ENCODE data around the gene ABCA7. TPM values are rescaled to one million over a fixed set of nuclear protein-coding genes. Genes with fewer than 3 reads are reported as not detected.

Gene ABCA7
- total RNA-seq, 1 experiment from 2014 or later: 91.4 TPM

GRCh38 chr19:1038978-1039645 is 795 bp upstream of the ABCA7 start:
- TF ChIP-seq SP1 (IDR thresholded peaks at IDR 0.05; ENCODE audit: low read depth) (no peak), EZH2phosphoT487 (IDR thresholded peaks at IDR 0.05; ENCODE audit: borderline replicate concordance) (no peak), ZBTB33 (IDR thresholded peaks at IDR 0.05; ENCODE audit: extremely low read depth, insufficient replicate concordance, low read length) (no peak), ELF1 (IDR thresholded peaks at IDR 0.05; ENCODE audit: borderline replicate concordance, low read depth) (no peak), ZNF274 (IDR thresholded peaks at IDR 0.05; ENCODE audit: low read depth, low read length) (no peak), MAX (IDR thresholded peaks at IDR 0.05) (no peak), ZFX (IDR thresholded peaks at IDR 0.05) (no peak), CTCF (IDR thresholded peaks at IDR 0.05 in 2 of 3, conservative IDR thresholded peaks at IDR 0.05 in 1 of 3; ENCODE audit: borderline replicate concordance in 1 of 3, insufficient read depth in 1 of 3, low read depth in 2 of 3, low read length in 2 of 3) (no peak), JUND (IDR thresholded peaks at IDR 0.05) (no peak), POLR2AphosphoS5 (IDR thresholded peaks at IDR 0.05; ENCODE audit: low read depth, low read length) (no peak), RAD21 (IDR thresholded peaks at IDR 0.05; ENCODE audit: low read depth) (no peak), REST (IDR thresholded peaks at IDR 0.05; ENCODE audit: low read depth) (no peak), FOSL1 (IDR thresholded peaks at IDR 0.05; ENCODE audit: low read depth) (no peak), CBX3 (IDR thresholded peaks at IDR 0.05; ENCODE audit: low read depth) (no peak), SRF (IDR thresholded peaks at IDR 0.05; ENCODE audit: low read depth) (no peak), CEBPB (IDR thresholded peaks at IDR 0.05; ENCODE audit: low read depth) (no peak), YY1 (IDR thresholded peaks at IDR 0.05; ENCODE audit: extremely low read depth, insufficient replicate concordance, low read depth, low read length) (no peak), EGR1 (IDR thresholded peaks at IDR 0.05; ENCODE audit: low read depth) (no peak), POLR2A (IDR thresholded peaks at IDR 0.05; ENCODE audit: borderline replicate concordance, extremely low read depth, insufficient read depth, insufficient read length) (no peak), TCF7L2 (IDR thresholded peaks at IDR 0.05; ENCODE audit: borderline replicate concordance, extremely low read depth, insufficient read depth, insufficient read length) (no peak)
- Histone ChIP-seq H3K4me2 (ENCODE audit: low read length) (peak overlapping the region; percentile 88), H3K27me3 (ENCODE audit: insufficient read depth, low read length) (no peaks in the 10 kb centered on the region), H3K4me3 (replicated peaks in 1 of 2; ENCODE audit: low read depth in 1 of 2, low read length in 2 of 2) (peak overlapping the region; percentile 91), H3K9me3 (ENCODE audit: control insufficient read depth in 1 of 2, insufficient read depth in 1 of 2, low read depth in 1 of 2, low read length in 2 of 2) (no peaks in the 10 kb centered on the region), H3K36me3 (ENCODE audit: control insufficient read depth in 1 of 2, insufficient read depth in 2 of 2, low read length in 2 of 2) (peaks cover 4 to 12% of the 10 kb centered on the region in 2 experiments; a peak in 3 of 4 replicates), H4K20me1 (ENCODE audit: insufficient read depth) (no peaks in the 10 kb centered on the region), H3K27ac (ENCODE audit: low read depth, low read length) (peak overlapping the region; percentile 71), H3K9ac (ENCODE audit: low read length) (peak overlapping the region; percentile 67), H3K79me2 (ENCODE audit: insufficient read depth, low read length) (peaks cover 17% of the 10 kb centered on the region; the same call in 1 of the 2 replicates), H2AFZ (ENCODE audit: low read depth, low read length, poor library complexity, severe bottlenecking) (no peak overlapping the region), H3K4me1 (ENCODE audit: control insufficient read depth in 1 of 2, insufficient read depth in 2 of 2, low read length in 2 of 2) (peaks cover 25 to 60% of the 10 kb centered on the region in 2 experiments), H3K9me2 (ENCODE audit: insufficient read depth) (no peaks in the 10 kb centered on the region)
- no TSS peak for BruUV-seq (replicated peaks)
- ChIA-PET POLR2A (interaction anchor here (0.7 to 7.8 kb wide), 6 partner anchors 12 to 230 kb away, joined by 3 to 85 read pairs (median 6); partner anchors contain the start of genes CIRBP, CNN2, RNU6-2 and WDR18), RAD21 (ENCODE audit: low non-redundant PET in 1 of 2, low total read pairs in 2 of 2, uncharacterized antibody in 2 of 2, unreplicated experiment in 2 of 2) (interaction anchor here (1.0 to 1.1 kb wide), 2 partner anchors 12 to 14 kb away, joined by 4 read pairs; no protein-coding TSS in a partner anchor), CTCF (interaction anchor here (1.1 kb wide), 3 partner anchors 11 to 227 kb away, joined by 3 to 7 read pairs (median 4); no protein-coding TSS in a partner anchor)
- intact Hi-C loops (cut with micrococcal nuclease): no loop called here
- ATAC-seq (no peak), DNase-seq (ENCODE audit: low read depth, low spot score) (no peak)

All from HCT116 (cell line).